ENCODE results near the gene DMXL1.

DMXL1 gene

DNA sequence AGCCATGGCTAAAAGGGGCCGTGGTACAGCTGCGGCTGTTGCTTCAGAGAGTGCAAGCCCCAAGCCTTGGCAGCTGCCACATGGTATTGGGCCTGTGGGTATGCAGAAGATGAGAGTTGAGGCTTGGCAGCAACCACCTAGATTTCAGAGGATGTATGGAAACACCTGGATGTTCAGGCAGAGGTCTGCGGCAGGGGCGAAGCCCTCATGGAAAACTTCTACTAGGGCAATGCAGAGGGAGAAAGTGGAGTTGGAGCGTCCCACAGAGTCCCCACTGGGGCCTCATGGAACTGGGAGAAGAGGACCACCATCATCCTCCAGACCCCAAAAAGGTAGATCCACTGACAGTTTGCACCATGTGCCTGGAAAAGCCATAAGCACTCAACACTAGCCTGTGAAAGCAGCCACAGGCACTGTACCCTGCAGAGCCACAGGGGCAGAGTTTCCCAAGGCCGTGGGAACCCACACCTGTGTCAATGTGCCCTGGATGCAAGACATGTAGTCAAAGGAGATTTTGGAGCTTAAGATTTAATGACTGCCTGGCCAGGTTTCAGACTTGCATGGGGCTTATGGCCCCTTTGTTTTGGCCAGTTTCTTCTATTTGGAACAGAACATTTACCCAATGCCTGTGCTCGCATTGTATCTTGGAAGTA, 65.9 kb downstream of the DMXL1 start:
- ATAC-seq (ENCODE audit: insufficient read depth, low read depth) = no peak
- no peak overlapping the region for H2AFZ ChIP-seq (ENCODE audit: low read depth, low read length)

GRCh38 chr5:119153629-119154028, 82.7 kb downstream of the DMXL1 start:
- no peak for DNase-seq
- Histone ChIP-seq H3K9ac (ENCODE audit: low read depth, low read length) (no peak overlapping the region), H3K4me3 (ENCODE audit: low read depth in 1 of 2, low read length in 2 of 2) (no peak overlapping the region), H3K27ac (ENCODE audit: low read length) (no peak overlapping the region), H4K20me1 (ENCODE audit: insufficient read depth, low read length) (no peaks in the 10 kb centered on the region), H3K4me2 (ENCODE audit: insufficient read depth, low read length) (no peak overlapping the region), H3K79me2 (ENCODE audit: insufficient read depth, low read length) (no peaks in the 10 kb centered on the region), H3K36me3 (ENCODE audit: insufficient read depth, low read length) (peaks cover 38% of the 10 kb centered on the region), H3K9me3 (ENCODE audit: insufficient read depth, low read length, severe bottlenecking) (peaks cover 2% of the 10 kb centered on the region), H2AFZ (ENCODE audit: low read depth, low read length) (no peak overlapping the region), H3K27me3 (ENCODE audit: insufficient read depth, low read length, poor library complexity) (no peaks in the 10 kb centered on the region), H3K4me1 (ENCODE audit: insufficient read depth, low read length) (no peaks in the 10 kb centered on the region)
- ATAC-seq (ENCODE audit: insufficient read depth, low read depth) = no peak
- TF ChIP-seq CTCF (IDR thresholded peaks at IDR 0.05; ENCODE audit: borderline replicate concordance, extremely low read depth, low read length, poor library complexity, severe bottlenecking) (no peak), EZH2 (IDR thresholded peaks at IDR 0.05; ENCODE audit: borderline replicate concordance, low read depth, low read length, severe bottlenecking) (no peak)

More for the DNA sequence above, 65.9 kb downstream of the DMXL1 start:
- Histone ChIP-seq H3K27me3 (ENCODE audit: insufficient read depth, low read length, poor library complexity) (no peaks in the 10 kb centered on the region), H3K9ac (ENCODE audit: low read depth, low read length) (no peak overlapping the region), H3K9me3 (ENCODE audit: insufficient read depth, low read length, severe bottlenecking) (peaks cover 21% of the 10 kb centered on the region), H3K79me2 (ENCODE audit: insufficient read depth, low read length) (no peaks in the 10 kb centered on the region), H3K36me3 (ENCODE audit: insufficient read depth, low read length) (peaks cover 55% of the 10 kb centered on the region), H3K4me3 (ENCODE audit: low read depth in 1 of 2, low read length in 2 of 2) (no peak overlapping the region), H3K27ac (ENCODE audit: low read length) (no peak overlapping the region), H3K4me1 (ENCODE audit: insufficient read depth, low read length) (no peaks in the 10 kb centered on the region), H3K4me2 (ENCODE audit: insufficient read depth, low read length) (no peak overlapping the region), H4K20me1 (ENCODE audit: insufficient read depth, low read length) (no peaks in the 10 kb centered on the region)
- no peak for DNase-seq
- TF ChIP-seq EZH2 (IDR thresholded peaks at IDR 0.05; ENCODE audit: borderline replicate concordance, low read depth, low read length, severe bottlenecking) (no peak), CTCF (IDR thresholded peaks at IDR 0.05; ENCODE audit: borderline replicate concordance, extremely low read depth, low read length, poor library complexity, severe bottlenecking) (no peak)

GRCh38 chr5:119158144-119158543, 87.3 kb downstream of the DMXL1 start:
- no peak overlapping the region for H3K27ac ChIP-seq (ENCODE audit: low read length)
- H3K4me2 ChIP-seq (ENCODE audit: insufficient read depth, low read length) = no peak overlapping the region
- no peaks in the 10 kb centered on the region for H4K20me1 ChIP-seq (ENCODE audit: insufficient read depth, low read length)
- H3K36me3 ChIP-seq (ENCODE audit: insufficient read depth, low read length) = peaks cover 27% of the 10 kb centered on the region
- H3K9me3 ChIP-seq (ENCODE audit: insufficient read depth, low read length, severe bottlenecking) = peaks cover 2% of the 10 kb centered on the region
- no peaks in the 10 kb centered on the region for H3K79me2 ChIP-seq (ENCODE audit: insufficient read depth, low read length)
- no peak overlapping the region for H3K9ac ChIP-seq (ENCODE audit: low read depth, low read length)
- TF ChIP-seq CTCF (IDR thresholded peaks at IDR 0.05; ENCODE audit: borderline replicate concordance, extremely low read depth, low read length, poor library complexity, severe bottlenecking) (no peak), EZH2 (IDR thresholded peaks at IDR 0.05; ENCODE audit: borderline replicate concordance, low read depth, low read length, severe bottlenecking) (no peak)
- ATAC-seq (ENCODE audit: insufficient read depth, low read depth) (no peak), DNase-seq (no peak)
- no peak overlapping the region for H2AFZ ChIP-seq (ENCODE audit: low read depth, low read length)
- no peaks in the 10 kb centered on the region for H3K27me3 ChIP-seq (ENCODE audit: insufficient read depth, low read length, poor library complexity)
- no peak overlapping the region for H3K4me3 ChIP-seq (ENCODE audit: low read depth in 1 of 2, low read length in 2 of 2)
- no peaks in the 10 kb centered on the region for H3K4me1 ChIP-seq (ENCODE audit: insufficient read depth, low read length)
